MM.1S (cell line): Measurements from ENCODE around the gene CYP17A1.

Experiments used
- EZH2 ChIP-seq: fragments of 300-600 bp; sonication (generic); optimal IDR thresholded peaks from 2 replicates; pipeline ENCODE3; 2017; ENCODE audit warnings: low read depth, mild to moderate bottlenecking, antibody characterized with exemption, low read length, mixed read lengths
- TF ChIP-seq, protein P1 (sequence below): fragments of 300-600 bp; sonication (generic); IDR thresholded peaks from 2 replicates; pipeline ENCODE4 v1.5.1; 2016; ENCODE audit warnings: antibody characterized with exemption, low read length, mixed read lengths

GRCh38 chr10:102832248-102832647, 5.0 kb downstream of the CYP17A1 start:
- no peak for TF ChIP-seq EZH2
- TF ChIP-seq, protein P1, sequence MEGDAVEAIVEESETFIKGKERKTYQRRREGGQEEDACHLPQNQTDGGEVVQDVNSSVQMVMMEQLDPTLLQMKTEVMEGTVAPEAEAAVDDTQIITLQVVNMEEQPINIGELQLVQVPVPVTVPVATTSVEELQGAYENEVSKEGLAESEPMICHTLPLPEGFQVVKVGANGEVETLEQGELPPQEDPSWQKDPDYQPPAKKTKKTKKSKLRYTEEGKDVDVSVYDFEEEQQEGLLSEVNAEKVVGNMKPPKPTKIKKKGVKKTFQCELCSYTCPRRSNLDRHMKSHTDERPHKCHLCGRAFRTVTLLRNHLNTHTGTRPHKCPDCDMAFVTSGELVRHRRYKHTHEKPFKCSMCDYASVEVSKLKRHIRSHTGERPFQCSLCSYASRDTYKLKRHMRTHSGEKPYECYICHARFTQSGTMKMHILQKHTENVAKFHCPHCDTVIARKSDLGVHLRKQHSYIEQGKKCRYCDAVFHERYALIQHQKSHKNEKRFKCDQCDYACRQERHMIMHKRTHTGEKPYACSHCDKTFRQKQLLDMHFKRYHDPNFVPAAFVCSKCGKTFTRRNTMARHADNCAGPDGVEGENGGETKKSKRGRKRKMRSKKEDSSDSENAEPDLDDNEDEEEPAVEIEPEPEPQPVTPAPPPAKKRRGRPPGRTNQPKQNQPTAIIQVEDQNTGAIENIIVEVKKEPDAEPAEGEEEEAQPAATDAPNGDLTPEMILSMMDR: no peak
